ENCODE data around the gene STARD3.

STARD3 gene

DNA sequence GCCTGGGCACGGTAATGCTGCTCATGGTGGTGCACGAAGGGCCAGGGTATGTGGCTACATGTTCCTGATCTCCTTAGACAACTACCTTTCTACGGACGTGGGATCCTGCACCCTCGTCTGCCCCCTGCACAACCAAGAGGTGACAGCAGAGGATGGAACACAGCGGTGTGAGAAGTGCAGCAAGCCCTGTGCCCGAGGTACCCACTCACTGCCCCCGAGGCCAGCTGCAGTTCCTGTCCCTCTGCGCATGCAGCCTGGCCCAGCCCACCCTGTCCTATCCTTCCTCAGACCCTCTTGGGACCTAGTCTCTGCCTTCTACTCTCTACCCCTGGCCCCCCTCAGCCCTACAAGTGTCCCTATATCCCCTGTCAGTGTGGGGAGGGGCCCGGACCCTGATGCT is 74.9 kb downstream of the STARD3 start:
- DNase-seq (ENCODE audit: insufficient read length, low spot score) (no peak), FAIRE-seq (no peak)
- TF ChIP-seq POLR2A (IDR thresholded peaks at IDR 0.05; ENCODE audit: low read depth, low read length) (no peak), TAF1 (IDR thresholded peaks at IDR 0.05; ENCODE audit: low read depth, low read length) (no peak), POU2F2 (IDR thresholded peaks at IDR 0.05; ENCODE audit: low read depth, low read length) (no peak), PAX5 (IDR thresholded peaks at IDR 0.05; ENCODE audit: insufficient read depth, low read length, severe bottlenecking) (no peak), SPI1 (IDR thresholded peaks at IDR 0.05; ENCODE audit: low read depth, low read length) (no peak)
